Peyer's patch (tissue), 4 donors: ENCODE measurements around the gene CALN1. TPM values are rescaled to one million over a fixed set of nuclear protein-coding genes. Genes with fewer than 3 reads are reported as not detected.

Source experiments
- DNase-seq, 3 donors: peaks; one replicate each; pipeline ENCODE4 v3.0.0-alpha.2; 2017 to 2019
- H3K27ac ChIP-seq, 4 donors: fragments of 200-600 bp; sonication (generic); one replicate each; pipeline ENCODE4 v1.5.1; 2016 to 2019
- H3K27me3 ChIP-seq, 2 donors: fragments of 200-600 bp; sonication (generic); one replicate each; pipeline ENCODE4 v1.5.1; 2019
- H3K36me3 ChIP-seq, 3 donors: fragments of 200-600 bp; sonication (generic); one replicate each; pipeline ENCODE4 v1.5.1; 2016 to 2019
- H3K4me1 ChIP-seq, 4 donors: fragments of 200-600 bp; sonication (generic); one replicate each; pipeline ENCODE4 v1.5.1; 2016 to 2019
- H3K4me3 ChIP-seq, 4 donors: fragments of 200-600 bp; sonication (generic); 1 replicate in 3 of 4; 2 replicates in 1 of 4; pipeline ENCODE4 v1.5.1; 2016 to 2019; ENCODE audit warnings: mild to moderate bottlenecking in 1 of 4
- H3K9me3 ChIP-seq, 4 donors: fragments of 200-600 bp; sonication (generic); one replicate each; pipeline ENCODE4 v1.5.1; 2016 to 2019; ENCODE audit warnings: mild to moderate bottlenecking in 1 of 4
- POLR2A ChIP-seq, 2 donors: fragments of 450-650 bp; IDR thresholded peaks; one replicate each; pipeline ENCODE4 v1.5.1; 2017; ENCODE audit warnings: antibody characterized with exemption in 2 of 2, mild to moderate bottlenecking in 2 of 2, moderate library complexity in 2 of 2
- total RNA-seq, 4 donors: library from RNA; depleted of rRNA; stranded (reverse); fragments of >200 nt; gene quantifications; one replicate each; pipeline ENCODE4 v1.1.0, GENCODE V29; 2016
- TF ChIP-seq, protein P1 (sequence below), 6 experiments: fragments of 450-650 bp in 4 of 6; fragments of 200-600 bp in 2 of 6; sonication (generic) in 1 of 6; IDR thresholded peaks; one replicate each; pipeline ENCODE4 v1.5.1; 2017 to 2019; ENCODE audit warnings: antibody characterized with exemption in 6 of 6, mild to moderate bottlenecking in 3 of 6, moderate library complexity in 1 of 6

CALN1 gene
- total RNA-seq, 4 donors from 2014 or later: 0.13 TPM; not detected in 3

- TF ChIP-seq, protein P1, sequence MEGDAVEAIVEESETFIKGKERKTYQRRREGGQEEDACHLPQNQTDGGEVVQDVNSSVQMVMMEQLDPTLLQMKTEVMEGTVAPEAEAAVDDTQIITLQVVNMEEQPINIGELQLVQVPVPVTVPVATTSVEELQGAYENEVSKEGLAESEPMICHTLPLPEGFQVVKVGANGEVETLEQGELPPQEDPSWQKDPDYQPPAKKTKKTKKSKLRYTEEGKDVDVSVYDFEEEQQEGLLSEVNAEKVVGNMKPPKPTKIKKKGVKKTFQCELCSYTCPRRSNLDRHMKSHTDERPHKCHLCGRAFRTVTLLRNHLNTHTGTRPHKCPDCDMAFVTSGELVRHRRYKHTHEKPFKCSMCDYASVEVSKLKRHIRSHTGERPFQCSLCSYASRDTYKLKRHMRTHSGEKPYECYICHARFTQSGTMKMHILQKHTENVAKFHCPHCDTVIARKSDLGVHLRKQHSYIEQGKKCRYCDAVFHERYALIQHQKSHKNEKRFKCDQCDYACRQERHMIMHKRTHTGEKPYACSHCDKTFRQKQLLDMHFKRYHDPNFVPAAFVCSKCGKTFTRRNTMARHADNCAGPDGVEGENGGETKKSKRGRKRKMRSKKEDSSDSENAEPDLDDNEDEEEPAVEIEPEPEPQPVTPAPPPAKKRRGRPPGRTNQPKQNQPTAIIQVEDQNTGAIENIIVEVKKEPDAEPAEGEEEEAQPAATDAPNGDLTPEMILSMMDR (IDR thresholded peaks at IDR 0.05): no peak
- no peak for TF ChIP-seq POLR2A (IDR thresholded peaks at IDR 0.05)
These were observed 594.2 kb downstream of the CALN1 start for GRCh38 chr7:71817916-71818315.

DNA sequence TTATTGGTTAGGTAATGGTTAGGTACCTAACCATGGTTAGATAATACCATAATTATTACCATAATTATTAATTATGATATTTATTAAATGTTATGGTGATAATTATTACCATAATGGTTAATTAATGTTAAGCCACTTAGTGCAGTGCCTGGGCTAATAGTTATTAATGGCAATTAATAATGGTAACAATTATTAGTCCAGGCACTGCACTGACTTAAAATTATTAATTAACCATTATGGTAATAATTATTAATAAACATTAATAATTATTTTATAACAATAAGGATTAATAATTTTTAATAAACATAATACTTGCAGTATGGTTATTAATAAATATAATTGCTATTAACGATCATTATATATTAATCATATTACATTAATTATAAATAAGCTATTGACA lies 604.0 kb downstream of the CALN1 start:
- Histone ChIP-seq H3K9me3 (peaks cover 0 to 11% (median 0%) of the 10 kb centered on the region in 4 donors), H3K27ac (no peak overlapping the region), H3K4me3 (no peak overlapping the region), H3K4me1 (no peaks in the 10 kb centered on the region), H3K27me3 (no peaks in the 10 kb centered on the region), H3K36me3 (no peaks in the 10 kb centered on the region)
- no peak for DNase-seq
- no peak for TF ChIP-seq POLR2A (IDR thresholded peaks at IDR 0.05)
- TF ChIP-seq, protein P1 (IDR thresholded peaks at IDR 0.05): no peak

More at GRCh38 chr7:71817916-71818315, 594.2 kb downstream of the CALN1 start:
- Histone ChIP-seq H3K9me3 (no peaks in the 10 kb centered on the region), H3K4me3 (no peak overlapping the region), H3K4me1 (no peaks in the 10 kb centered on the region), H3K27ac (no peak overlapping the region), H3K36me3 (no peaks in the 10 kb centered on the region), H3K27me3 (no peaks in the 10 kb centered on the region)
- DNase-seq: no peak

- no peak for DNase-seq
- TF ChIP-seq, protein P1 (IDR thresholded peaks at IDR 0.05): no peak
- no peak for TF ChIP-seq POLR2A (IDR thresholded peaks at IDR 0.05)
- Histone ChIP-seq H3K9me3 (peaks cover 0 to 11% (median 2%) of the 10 kb centered on the region in 4 donors), H3K36me3 (no peaks in the 10 kb centered on the region), H3K4me1 (no peaks in the 10 kb centered on the region), H3K27ac (no peak overlapping the region), H3K27me3 (no peaks in the 10 kb centered on the region), H3K4me3 (no peak overlapping the region)
These were observed 607.9 kb downstream of the CALN1 start for GRCh38 chr7:71804256-71804655.

DNA sequence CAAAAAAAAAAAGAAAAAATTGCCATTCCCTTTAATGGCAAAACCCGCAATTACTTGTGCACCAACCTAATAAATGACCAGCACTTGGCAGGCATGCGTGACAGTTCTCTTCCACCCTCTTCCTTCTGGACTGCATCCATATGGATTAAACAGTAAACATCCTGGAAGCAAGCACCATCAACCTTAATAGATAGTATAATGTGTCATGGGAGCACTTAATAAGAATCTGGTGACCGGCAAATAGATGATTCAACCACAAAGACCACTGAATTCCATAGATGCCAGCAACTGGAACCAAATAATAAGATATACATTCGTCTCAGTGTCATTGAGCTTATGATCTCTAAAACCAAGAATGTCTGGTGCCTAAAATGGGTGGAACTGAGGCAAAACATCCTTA lies 610.2 kb downstream of the CALN1 start:
- no peaks in the 10 kb centered on the region for H3K4me1 ChIP-seq
- H3K27ac ChIP-seq: no peak overlapping the region
- no peaks in the 10 kb centered on the region for H3K27me3 ChIP-seq
- no peak for TF ChIP-seq POLR2A (IDR thresholded peaks at IDR 0.05)
- TF ChIP-seq, protein P1 (IDR thresholded peaks at IDR 0.05): no peak
- H3K4me3 ChIP-seq: no peak overlapping the region
- DNase-seq: no peak
- peaks cover 0 to 5% (median under 1%) of the 10 kb centered on the region in 4 donors for H3K9me3 ChIP-seq
- no peaks in the 10 kb centered on the region for H3K36me3 ChIP-seq

- no peaks in the 10 kb centered on the region for H3K27me3 ChIP-seq
These were observed 611.8 kb downstream of the CALN1 start for GRCh38 chr7:71800321-71800720.

More at GRCh38 chr7:71800321-71800720, 611.8 kb downstream of the CALN1 start:
- no peak overlapping the region for H3K4me3 ChIP-seq
- H3K36me3 ChIP-seq: no peaks in the 10 kb centered on the region
- TF ChIP-seq, protein P1 (IDR thresholded peaks at IDR 0.05): no peak
- TF ChIP-seq POLR2A (IDR thresholded peaks at IDR 0.05): no peak
- no peak for DNase-seq
- H3K27ac ChIP-seq: no peak overlapping the region
- H3K4me1 ChIP-seq: no peaks in the 10 kb centered on the region
- H3K9me3 ChIP-seq: peaks cover 0 to 5% (median 0%) of the 10 kb centered on the region in 4 donors
